ENCODE measurements around the gene ZMYND10.

Gene ZMYND10
- 0.51 to 2.3 (median 0.93) reads per million in 9 experiments for total RNA-seq

- Mint-ChIP-seq H3K9me3 (no peaks in the 10 kb centered on the region), H3K4me3 (peak within 1 kb of the TSS; percentile 55 to 78), H3K27me3 (no peaks in the 10 kb centered on the region), H3K27ac (peak within 1 kb of the TSS in 1 of 2 donors; percentile 79), H3K4me1 (ENCODE audit: low read depth in 2 of 2) (peaks cover 50 to 56% of the 10 kb centered on the region in 2 donors), H3K36me3 (ENCODE audit: insufficient read depth) (peaks cover 33% of the 10 kb centered on the region)
- ATAC-seq (replicated peaks) (no peak), DNase-seq (peak; percentile 57 to 69 (median 65))
These were observed at the start of gene ZMYND10 for GRCh38 chr3:50345586-50346234. ZMYND10 (minus strand) TSS chr3:50345732; CDS start chr3:50345579, 153 bp downstream.

GRCh38 chr3:50393061-50393460 lies 47.5 kb upstream of the ZMYND10 start:
- H3K4me3 Mint-ChIP-seq, result no peak overlapping the region
- H3K9me3 Mint-ChIP-seq, result no peaks in the 10 kb centered on the region
- peaks cover under 1 to 12% of the 10 kb centered on the region in 2 donors for H3K4me1 Mint-ChIP-seq (ENCODE audit: low read depth in 2 of 2)
- ATAC-seq (replicated peaks) (no peak), DNase-seq (no peak)
- H3K27ac Mint-ChIP-seq, result peak overlapping the region; percentile 38 to 39
- peaks cover 6% of the 10 kb centered on the region for H3K36me3 Mint-ChIP-seq (ENCODE audit: insufficient read depth)
- no peaks in the 10 kb centered on the region for H3K27me3 Mint-ChIP-seq

- H3K36me3 Mint-ChIP-seq (ENCODE audit: insufficient read depth), result peaks cover 6% of the 10 kb centered on the region
- H3K4me1 Mint-ChIP-seq (ENCODE audit: low read depth in 2 of 2), result peaks cover 0 to 12% of the 10 kb centered on the region in 2 donors
- ATAC-seq (replicated peaks), result no peak
- H3K27ac Mint-ChIP-seq, result peak overlapping the region; percentile 38 to 87
- no peak overlapping the region for H3K4me3 Mint-ChIP-seq
- H3K27me3 Mint-ChIP-seq, result no peaks in the 10 kb centered on the region
- no peaks in the 10 kb centered on the region for H3K9me3 Mint-ChIP-seq
- no peak for DNase-seq
These were observed 46.7 kb upstream of the ZMYND10 start for GRCh38 chr3:50392101-50392715.

GRCh38 chr3:50390508-50391224 lies 45.1 kb upstream of the ZMYND10 start:
- DNase-seq (no peak), ATAC-seq (replicated peaks) (no peak)
- no peak overlapping the region for H3K4me3 Mint-ChIP-seq
- peaks cover 2% of the 10 kb centered on the region for H3K36me3 Mint-ChIP-seq (ENCODE audit: insufficient read depth)
- H3K27ac Mint-ChIP-seq, result peak overlapping the region in 1 of 2 donors; percentile 44
- H3K9me3 Mint-ChIP-seq, result no peaks in the 10 kb centered on the region
- H3K4me1 Mint-ChIP-seq (ENCODE audit: low read depth in 2 of 2), result peaks cover 0 to 12% of the 10 kb centered on the region in 2 donors
- no peaks in the 10 kb centered on the region for H3K27me3 Mint-ChIP-seq

GRCh38 chr3:50389414-50389767 lies 43.9 kb upstream of the ZMYND10 start:
- Mint-ChIP-seq H3K27ac (no peak overlapping the region), H3K9me3 (no peaks in the 10 kb centered on the region), H3K36me3 (ENCODE audit: insufficient read depth) (peaks cover 2% of the 10 kb centered on the region), H3K4me1 (ENCODE audit: low read depth in 2 of 2) (peaks cover 0 to 12% of the 10 kb centered on the region in 2 donors), H3K4me3 (no peak overlapping the region), H3K27me3 (no peaks in the 10 kb centered on the region)
- no peak for DNase-seq
- no peak for ATAC-seq (replicated peaks)

- Mint-ChIP-seq H3K27ac (no peak overlapping the region), H3K4me1 (ENCODE audit: low read depth in 2 of 2) (peaks cover 0 to 12% of the 10 kb centered on the region in 2 donors), H3K4me3 (no peak overlapping the region), H3K9me3 (no peaks in the 10 kb centered on the region), H3K36me3 (ENCODE audit: insufficient read depth) (peaks cover 2% of the 10 kb centered on the region), H3K27me3 (no peaks in the 10 kb centered on the region)
- no peak for DNase-seq
- no peak for ATAC-seq (replicated peaks)
These were observed 43.3 kb upstream of the ZMYND10 start for GRCh38 chr3:50388720-50389413.

GRCh38 chr3:50388016-50388719 lies 42.6 kb upstream of the ZMYND10 start:
- DNase-seq, result no peak
- H3K9me3 Mint-ChIP-seq, result no peaks in the 10 kb centered on the region
- H3K4me1 Mint-ChIP-seq (ENCODE audit: low read depth in 2 of 2), result peaks cover 0 to 12% of the 10 kb centered on the region in 2 donors
- ATAC-seq (replicated peaks), result no peak
- peaks cover 2% of the 10 kb centered on the region for H3K36me3 Mint-ChIP-seq (ENCODE audit: insufficient read depth)
- no peaks in the 10 kb centered on the region for H3K27me3 Mint-ChIP-seq
- no peak overlapping the region for H3K27ac Mint-ChIP-seq
- no peak overlapping the region for H3K4me3 Mint-ChIP-seq

- H3K4me3 Mint-ChIP-seq, result no peak overlapping the region
- H3K36me3 Mint-ChIP-seq (ENCODE audit: insufficient read depth), result peaks cover 2% of the 10 kb centered on the region
- ATAC-seq (replicated peaks), result no peak
- H3K9me3 Mint-ChIP-seq, result no peaks in the 10 kb centered on the region
- no peaks in the 10 kb centered on the region for H3K4me1 Mint-ChIP-seq (ENCODE audit: low read depth in 2 of 2)
- H3K27ac Mint-ChIP-seq, result peak overlapping the region in 1 of 2 donors; percentile 38
- no peak for DNase-seq
- no peaks in the 10 kb centered on the region for H3K27me3 Mint-ChIP-seq
These were observed 40.2 kb upstream of the ZMYND10 start for GRCh38 chr3:50385754-50386153.

- Mint-ChIP-seq H3K4me3 (no peak overlapping the region), H3K27ac (no peak overlapping the region), H3K4me1 (ENCODE audit: low read depth in 2 of 2) (no peaks in the 10 kb centered on the region), H3K36me3 (ENCODE audit: insufficient read depth) (peaks cover 2% of the 10 kb centered on the region), H3K9me3 (no peaks in the 10 kb centered on the region), H3K27me3 (no peaks in the 10 kb centered on the region)
- no peak for ATAC-seq (replicated peaks)
- no peak for DNase-seq
These were observed 38.2 kb upstream of the ZMYND10 start for GRCh38 chr3:50383750-50384149.

- no peak overlapping the region for H3K27ac Mint-ChIP-seq
- no peaks in the 10 kb centered on the region for H3K27me3 Mint-ChIP-seq
- ATAC-seq (replicated peaks) (no peak), DNase-seq (no peak)
- H3K4me3 Mint-ChIP-seq, result no peak overlapping the region
- peaks cover 5% of the 10 kb centered on the region for H3K36me3 Mint-ChIP-seq (ENCODE audit: insufficient read depth)
- peaks cover 0 to 4% of the 10 kb centered on the region in 2 donors for H3K4me1 Mint-ChIP-seq (ENCODE audit: low read depth in 2 of 2)
- no peaks in the 10 kb centered on the region for H3K9me3 Mint-ChIP-seq
These were observed 37.2 kb upstream of the ZMYND10 start for GRCh38 chr3:50382722-50383121.

- Mint-ChIP-seq H3K4me3 (no peak overlapping the region), H3K9me3 (no peaks in the 10 kb centered on the region), H3K27me3 (no peaks in the 10 kb centered on the region), H3K36me3 (ENCODE audit: insufficient read depth) (peaks cover 5% of the 10 kb centered on the region), H3K27ac (no peak overlapping the region), H3K4me1 (ENCODE audit: low read depth in 2 of 2) (peaks cover 0 to 4% of the 10 kb centered on the region in 2 donors)
- DNase-seq, result no peak
- no peak for ATAC-seq (replicated peaks)
These were observed 35.9 kb upstream of the ZMYND10 start for GRCh38 chr3:50381383-50381782.

GRCh38 chr3:50380405-50381085 lies 35.0 kb upstream of the ZMYND10 start:
- Mint-ChIP-seq H3K4me3 (no peak overlapping the region), H3K27ac (peak overlapping the region; percentile 39 to 41), H3K27me3 (no peaks in the 10 kb centered on the region), H3K36me3 (ENCODE audit: insufficient read depth) (peaks cover 3% of the 10 kb centered on the region), H3K9me3 (no peaks in the 10 kb centered on the region), H3K4me1 (ENCODE audit: low read depth in 2 of 2) (peaks cover 0 to 4% of the 10 kb centered on the region in 2 donors)
- ATAC-seq (replicated peaks), result no peak
- no peak for DNase-seq
